GM10266 (cell line): ENCODE data around the gene NIM1K.
A peak's percentile ranks its signal among the peaks of the same experiment; 100 is the strongest.
"Not testable (repeated sequence)": the region's sequence is repeated elsewhere in the genome, so short reads cannot be mapped to it uniquely, and the experiment has no call there.

ENCODE experiments used
- DNase-seq: peaks from one replicate; pipeline ENCODE4 v3.0.0; 2012; ENCODE audit errors: extremely low spot score
- CTCF ChIP-seq: IDR thresholded peaks from 2 replicates; pipeline ENCODE4 v1.5.1; 2012; ENCODE audit warnings: mild to moderate bottlenecking, low read depth; ENCODE audit not compliant: control insufficient read depth, insufficient read depth; ENCODE audit errors: missing control alignments

Gene NIM1K

GRCh38 chr5:43152946-43153345 is 39.1 kb upstream of the NIM1K start:
- DNase-seq, result no peak
- TF ChIP-seq CTCF, result no peak

GRCh38 chr5:43154469-43154868 is 37.6 kb upstream of the NIM1K start:
- TF ChIP-seq CTCF, result no peak
- DNase-seq, result no peak

GRCh38 chr5:43155394-43156096 is 36.5 kb upstream of the NIM1K start:
- TF ChIP-seq CTCF, result no peak

GRCh38 chr5:43156388-43156787 is 35.6 kb upstream of the NIM1K start:
- peak; percentile 26 for DNase-seq
- TF ChIP-seq CTCF, result no peak

More at GRCh38 chr5:43155394-43156096, 36.5 kb upstream of the NIM1K start:
- DNase-seq, result no peak

GRCh38 chr5:43157068-43157467 is 35.0 kb upstream of the NIM1K start:
- no peak for TF ChIP-seq CTCF
- no peak for DNase-seq

GRCh38 chr5:43161244-43161643 is 30.8 kb upstream of the NIM1K start:
- no peak for DNase-seq
- no peak for TF ChIP-seq CTCF

GRCh38 chr5:43164801-43165200 is 27.2 kb upstream of the NIM1K start:
- not testable (repeated sequence) for DNase-seq

GRCh38 chr5:43165323-43165722 is 26.7 kb upstream of the NIM1K start:
- TF ChIP-seq CTCF, result no peak
- DNase-seq, result no peak
